ENCODE results near the gene NMNAT3.

- TF ChIP-seq YY1 (IDR thresholded peaks at IDR 0.05; ENCODE audit: insufficient read depth, insufficient read length) (no peak), ZNF274 (IDR thresholded peaks at IDR 0.05; ENCODE audit: low read depth, low read length) (no peak), SUZ12 (IDR thresholded peaks at IDR 0.05; ENCODE audit: extremely low read depth, insufficient read depth, insufficient read length) (no peak)
These were observed 1.7 kb downstream of the NMNAT3 start for GRCh38 chr3:139676108-139676507.
